CD4-positive, alpha-beta T cell treated with Interferon alpha-2 for 1 hour (primary cell): ENCODE data around the gene CHD3.
A peak's percentile ranks its signal among the peaks of the same experiment; 100 is the strongest.

Experiments
- DNase-seq, 2 donors: peaks; one replicate each; pipeline ENCODE4 v3.0.0-alpha.2; 2020 to 2022

Gene CHD3

DNA sequence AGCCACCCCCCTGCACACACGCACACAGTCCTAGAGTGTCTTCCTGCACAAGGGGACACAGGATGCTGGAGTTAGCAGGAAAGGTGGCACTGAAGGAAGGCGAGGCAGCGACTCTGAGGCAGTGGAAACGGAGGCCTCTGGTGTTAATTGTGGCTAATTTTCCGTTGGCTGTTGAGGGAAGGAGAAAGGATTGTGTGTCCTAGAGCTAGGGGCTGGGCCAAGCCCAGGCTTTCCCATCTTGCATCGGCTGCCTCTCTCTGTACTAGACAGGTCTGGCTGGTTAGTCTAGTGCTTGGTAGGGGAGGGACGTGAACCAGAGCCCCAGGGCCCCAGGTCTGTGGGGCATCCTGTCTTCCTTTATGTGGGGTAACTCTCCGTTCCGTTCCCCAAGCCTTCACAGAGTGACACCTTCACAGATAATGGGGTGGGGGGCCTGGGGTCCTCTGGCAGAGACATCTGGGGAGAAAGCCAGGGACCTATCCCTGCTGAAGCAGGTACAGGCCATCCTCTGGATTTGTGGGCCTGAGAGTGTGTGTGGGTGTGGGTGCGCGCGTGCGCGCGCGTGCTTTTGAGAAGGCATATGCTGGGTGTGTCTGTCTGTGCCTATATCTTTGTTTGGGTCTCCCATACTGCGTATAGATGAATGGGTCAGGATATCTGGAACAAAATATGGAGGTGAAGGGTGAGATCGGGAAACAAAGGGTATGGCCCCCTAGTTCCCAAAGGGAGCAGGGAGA, at the start of gene CHD3:
CHD3 (plus strand) TSS at position 606 of the 737 bp plus-strand sequence. CDS start 212 bp downstream, outside the sequence.
- DNase-seq = peak; percentile 15 to 39

DNA sequence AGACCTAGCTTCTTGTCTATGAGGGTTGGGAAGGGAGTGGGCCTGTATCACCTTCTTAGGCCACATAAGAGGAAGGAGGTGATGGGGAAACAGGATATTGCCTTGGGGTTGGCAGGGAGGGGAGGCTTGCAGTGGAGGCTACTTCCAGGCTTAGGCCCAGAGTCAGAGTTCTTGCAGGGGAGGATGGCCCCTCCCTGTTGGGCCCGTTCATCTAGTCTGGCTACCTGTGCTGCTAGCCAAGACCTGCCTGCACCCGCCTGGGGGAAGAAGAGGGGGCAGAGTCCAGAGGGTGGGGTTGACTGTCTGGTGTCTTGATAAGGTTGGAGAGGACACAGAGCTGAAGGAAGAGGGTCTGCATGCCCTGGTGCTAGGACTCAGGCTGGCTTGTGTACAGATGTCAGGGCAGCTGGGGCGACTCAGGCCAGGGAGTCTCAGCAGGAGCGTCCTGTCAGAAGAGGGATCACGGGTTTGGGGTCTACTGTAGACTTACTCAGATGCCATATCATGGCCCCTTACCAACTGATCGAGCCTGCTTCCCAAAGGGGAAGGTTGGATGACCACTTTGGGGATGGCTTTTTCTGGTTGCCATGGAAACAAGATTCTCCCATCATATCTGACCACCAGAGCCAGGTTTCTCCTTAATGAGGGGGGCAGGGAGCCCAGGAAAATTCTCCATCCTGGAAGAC, 49.3 kb upstream of the CHD3 start:
- DNase-seq = peak in 1 of 2 donors; percentile 21

DNA sequence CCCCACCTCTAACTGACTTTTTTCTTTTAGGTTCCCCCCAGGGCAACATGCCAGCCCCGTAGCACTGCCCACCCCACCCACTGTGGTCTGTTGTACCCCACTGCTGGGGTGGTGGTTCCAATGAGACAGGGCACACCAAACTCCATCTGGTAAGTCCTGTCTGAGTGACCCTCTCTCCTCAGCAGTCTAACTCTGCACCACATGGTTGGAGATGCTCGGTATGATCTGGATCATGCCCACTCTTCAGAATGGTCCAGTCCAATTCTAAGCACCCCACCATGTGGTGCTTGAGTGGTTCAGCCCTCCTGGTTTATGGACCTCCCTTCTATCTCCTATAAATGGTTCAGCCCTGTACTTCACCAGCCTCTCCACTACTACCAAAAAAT, 48.7 kb upstream of the CHD3 start:
- peak in 1 of 2 donors; percentile 47 for DNase-seq

DNA sequence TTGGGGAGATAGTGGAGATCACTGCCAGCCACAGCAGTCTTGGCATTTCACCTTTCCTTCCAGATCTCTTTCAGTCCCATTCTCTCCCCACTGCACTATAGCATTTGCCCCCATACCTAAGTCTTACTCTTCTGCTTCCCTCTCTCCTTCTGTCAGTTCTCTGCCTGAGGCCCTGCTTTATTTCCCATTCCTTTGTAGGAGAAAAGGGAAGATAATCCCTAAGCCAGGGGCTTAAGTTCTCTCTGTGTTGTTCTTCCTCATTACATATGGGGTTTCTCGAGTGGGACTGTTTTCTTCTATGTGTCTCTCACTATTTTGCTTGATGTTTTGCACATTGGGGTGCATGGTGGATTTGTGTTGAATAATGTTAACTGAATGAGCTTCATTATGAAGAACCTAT, 48.1 kb upstream of the CHD3 start:
- DNase-seq = no peak

DNA sequence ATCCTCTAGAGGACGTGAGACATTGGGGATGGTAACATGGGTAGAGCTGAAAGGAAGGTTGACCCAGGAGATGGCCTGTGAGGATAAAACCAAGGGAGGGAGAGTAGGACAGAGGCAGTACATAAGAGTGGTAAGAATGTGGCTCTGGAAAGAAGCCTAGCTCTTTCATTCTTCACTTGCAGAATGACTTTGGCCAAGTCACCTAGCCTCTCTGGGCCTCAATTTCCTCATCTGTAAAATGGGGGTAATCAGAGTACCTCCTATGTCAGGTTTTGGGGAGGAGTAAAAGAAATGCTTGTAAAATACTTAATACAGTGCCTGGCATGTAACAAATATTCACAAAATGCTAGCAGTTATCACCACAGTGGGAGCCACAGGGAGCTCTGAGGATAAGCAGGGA, 47.7 kb upstream of the CHD3 start:
- no peak for DNase-seq

DNA sequence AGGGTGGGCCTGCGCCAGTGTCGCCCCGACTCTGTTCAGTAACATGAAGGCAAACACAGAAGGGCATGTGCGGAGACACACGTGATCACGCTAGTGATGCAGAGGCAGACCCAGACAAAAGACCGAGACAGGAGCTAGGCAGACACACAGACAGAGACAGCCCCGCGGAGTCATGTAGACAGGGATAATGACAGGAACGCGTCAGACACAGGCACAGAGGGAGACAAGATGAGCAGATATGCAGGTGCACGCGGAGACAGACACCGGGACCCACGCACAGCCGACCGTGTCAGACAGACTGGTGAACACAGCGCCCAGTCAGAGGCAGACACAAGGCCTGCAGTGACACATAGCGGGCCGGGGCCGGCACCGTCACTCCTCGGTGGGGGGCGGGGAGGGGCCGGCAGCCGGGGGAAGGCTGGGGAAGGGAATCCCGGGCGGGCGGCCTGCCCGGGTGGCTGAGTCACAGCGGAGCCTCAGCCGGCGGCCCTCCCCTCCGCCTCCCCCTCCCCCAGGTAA, 47.1 kb upstream of the CHD3 start:
- DNase-seq = peak; percentile 93

DNA sequence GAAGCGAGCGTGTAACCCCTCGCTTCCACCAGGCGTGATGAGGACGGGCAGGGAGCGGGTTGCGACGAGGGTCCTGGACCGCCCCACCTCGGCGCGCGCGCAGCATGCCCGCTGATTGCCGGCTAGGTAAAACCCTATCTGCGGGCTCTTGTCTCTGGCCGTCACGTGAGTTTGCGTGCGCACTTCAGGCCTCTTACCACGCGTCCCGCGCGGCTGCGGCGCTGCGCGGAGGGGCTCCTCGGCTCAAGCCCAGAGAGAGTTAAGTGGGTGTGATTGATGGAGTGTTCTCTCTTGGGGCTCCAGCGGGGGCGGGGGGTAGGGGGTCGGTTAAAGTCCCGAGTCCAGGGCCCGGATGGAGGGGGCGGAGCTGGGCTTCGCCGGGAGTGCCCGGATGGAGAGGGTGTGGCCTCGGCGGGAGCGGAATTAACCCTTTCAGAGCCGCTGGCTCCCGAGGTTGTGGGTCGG, 46.6 kb upstream of the CHD3 start:
- peak; percentile 83 to 86 for DNase-seq

DNA sequence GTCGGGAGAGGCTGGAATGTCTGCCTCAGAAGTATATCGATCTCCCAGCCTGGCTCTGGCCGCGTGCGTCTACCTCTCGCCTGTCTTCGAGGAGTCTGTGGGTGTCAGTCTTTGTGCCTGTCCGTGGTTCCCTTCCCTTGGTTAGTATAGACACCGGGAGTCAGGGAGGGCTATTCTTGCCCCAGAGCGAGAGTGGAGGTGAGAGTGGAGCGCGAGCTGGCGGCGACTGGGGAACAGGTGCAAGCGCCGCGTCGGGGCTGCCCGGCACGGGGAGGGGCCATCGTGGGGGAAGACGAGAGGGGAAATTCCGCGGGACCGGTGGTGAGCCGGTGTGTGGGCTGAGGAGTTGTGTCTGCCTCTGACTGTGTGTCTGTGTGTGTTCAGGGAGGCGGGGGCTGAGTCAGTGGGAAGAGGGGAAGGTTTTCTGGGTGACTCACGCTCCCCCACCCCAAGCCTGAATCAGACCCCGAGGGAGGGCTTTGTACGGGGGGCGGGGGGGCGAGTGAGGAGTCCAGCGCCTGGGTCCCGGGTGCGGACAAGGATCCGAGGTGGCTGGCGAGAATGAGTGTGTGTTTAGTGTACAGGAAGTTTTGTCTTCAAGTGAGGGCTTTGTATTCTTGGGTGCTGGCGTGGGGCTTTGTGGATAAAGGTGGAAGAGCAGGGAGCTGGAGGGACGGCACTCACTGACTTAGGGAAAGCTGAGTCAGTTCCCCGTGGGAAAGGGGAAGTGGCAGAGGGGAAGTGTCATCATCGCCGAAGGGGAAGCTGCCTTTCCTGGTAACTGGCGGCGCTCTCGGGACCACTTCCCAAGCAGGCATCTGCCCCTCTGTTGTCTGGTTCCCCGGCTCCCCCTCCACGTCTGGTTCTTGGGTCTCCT, 46.0 kb upstream of the CHD3 start:
- DNase-seq = peak; percentile 98

DNA sequence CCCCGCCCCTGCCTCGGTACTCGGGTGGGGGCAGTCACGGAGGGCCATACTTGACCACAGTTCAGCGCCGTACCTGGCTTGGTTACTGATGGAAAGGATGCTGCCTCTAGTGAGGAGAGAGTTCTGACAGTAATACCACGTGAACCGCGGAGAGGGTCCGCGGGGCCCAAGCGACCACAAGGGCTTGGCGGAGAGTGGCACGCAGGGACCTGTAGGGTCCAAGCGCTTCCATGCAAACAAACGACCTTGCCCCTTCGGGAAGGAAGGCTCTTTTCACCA, 45.4 kb upstream of the CHD3 start:
- DNase-seq = no peak

DNA sequence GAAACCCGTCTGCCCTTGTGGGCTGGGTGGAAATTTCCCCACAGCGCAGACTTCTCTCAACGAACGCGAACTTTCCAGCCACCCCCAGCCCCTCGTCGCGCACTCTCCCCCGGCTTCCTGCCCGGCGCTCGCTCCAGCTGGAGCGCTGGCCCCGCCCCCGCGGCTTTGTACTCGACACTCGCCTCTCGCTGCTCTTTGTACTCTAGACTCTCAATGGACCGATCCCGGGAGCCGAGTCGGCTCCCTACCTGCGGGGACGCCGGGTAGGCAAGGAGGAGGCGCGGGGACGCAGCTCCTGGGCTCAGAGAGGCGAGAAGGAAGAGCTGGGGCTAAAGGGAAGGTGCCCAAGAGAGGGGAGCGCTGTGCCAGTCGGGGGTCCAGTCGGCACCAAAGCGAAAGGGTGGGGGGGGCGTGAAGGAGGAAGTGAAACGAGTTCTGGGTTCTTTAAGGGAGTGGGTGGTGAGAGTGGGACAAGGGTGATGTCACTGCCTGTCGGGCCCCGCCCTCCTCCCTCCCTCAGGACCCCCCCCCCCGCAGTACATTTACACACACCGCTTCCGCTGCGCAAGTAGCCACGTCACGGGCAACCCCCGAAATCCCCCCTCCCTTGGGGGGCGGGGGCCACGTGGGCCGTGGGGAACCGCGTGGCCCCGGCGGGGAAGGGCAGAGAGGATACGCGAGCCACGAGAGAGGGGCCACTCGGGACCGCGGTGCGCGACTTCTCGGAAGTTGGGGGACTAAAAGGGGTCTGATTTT, 44.9 kb upstream of the CHD3 start:
- DNase-seq = peak; percentile 96

DNA sequence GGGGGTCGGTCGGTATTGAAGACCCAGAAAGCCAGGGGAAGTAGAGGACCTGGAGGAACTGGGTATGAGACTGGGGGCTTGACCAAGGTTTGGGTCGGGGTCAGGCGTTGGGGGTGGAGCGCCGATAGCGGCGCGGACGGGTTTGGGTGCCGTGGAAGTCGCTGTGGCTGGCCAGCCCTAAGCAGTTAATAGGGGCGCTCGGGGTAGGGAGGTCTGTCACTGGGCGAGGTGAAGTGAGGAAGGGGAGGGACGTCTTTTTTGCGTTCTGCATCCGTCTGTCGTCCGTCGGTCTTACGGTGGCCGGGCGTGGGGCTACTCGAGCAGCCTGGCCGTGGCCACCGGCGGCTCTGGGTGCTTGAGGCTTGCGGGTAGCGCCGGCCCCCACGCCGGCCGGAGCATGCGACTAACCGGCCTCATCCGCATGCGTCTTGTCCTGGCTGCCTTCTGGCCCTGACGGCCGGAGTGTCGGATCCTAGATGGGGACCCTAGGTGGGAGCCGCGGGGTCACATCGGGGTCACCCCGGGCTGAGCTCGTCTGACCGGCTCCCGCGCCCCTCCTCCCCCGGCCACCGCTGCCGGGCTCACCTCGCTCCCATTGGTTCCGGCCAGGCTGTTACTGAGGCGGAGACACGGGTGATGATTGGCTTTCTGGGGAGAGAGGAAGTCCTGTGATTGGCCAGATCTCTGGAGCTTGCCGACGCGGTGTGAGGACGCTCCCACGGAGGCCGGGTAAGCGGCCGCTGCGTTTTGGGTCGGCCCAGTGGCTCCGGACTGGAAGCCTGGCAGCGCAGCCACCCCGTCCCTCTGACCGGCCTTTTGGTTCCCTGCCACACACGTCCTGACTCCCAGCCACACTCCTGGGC, 44.1 kb upstream of the CHD3 start:
- peak; percentile 92 for DNase-seq

DNA sequence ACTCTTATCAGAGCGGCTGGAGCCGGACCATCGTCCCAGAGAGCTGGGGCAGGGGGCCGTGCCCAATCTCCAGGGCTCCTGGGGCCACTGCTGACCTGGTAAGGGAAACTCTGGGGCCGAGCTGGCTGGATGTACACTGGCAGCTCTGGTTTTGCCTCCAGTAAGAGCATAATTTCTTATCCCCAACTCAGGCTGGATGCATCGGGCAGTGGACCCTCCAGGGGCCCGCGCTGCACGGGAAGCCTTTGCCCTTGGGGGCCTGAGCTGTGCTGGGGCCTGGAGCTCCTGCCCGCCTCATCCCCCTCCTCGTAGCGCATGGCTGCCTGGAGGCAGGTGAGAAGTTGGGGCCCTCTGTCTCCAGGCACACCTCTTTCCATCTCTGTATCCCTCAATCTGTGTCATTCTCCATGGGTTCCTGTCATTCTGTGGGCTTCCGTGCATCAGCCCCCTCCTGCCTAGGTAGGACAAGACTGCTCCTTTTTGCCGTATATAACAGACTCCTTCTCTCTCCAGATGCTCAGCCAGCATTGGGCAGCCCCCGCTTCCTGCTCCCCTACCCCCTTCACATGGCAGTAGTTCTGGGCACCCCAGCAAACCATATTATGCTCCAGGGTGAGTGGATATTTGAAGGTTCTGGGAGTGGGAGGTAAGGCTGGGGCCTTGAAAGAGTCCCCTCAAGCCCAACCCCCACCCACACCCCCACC, 43.1 kb upstream of the CHD3 start:
- no peak for DNase-seq

DNA sequence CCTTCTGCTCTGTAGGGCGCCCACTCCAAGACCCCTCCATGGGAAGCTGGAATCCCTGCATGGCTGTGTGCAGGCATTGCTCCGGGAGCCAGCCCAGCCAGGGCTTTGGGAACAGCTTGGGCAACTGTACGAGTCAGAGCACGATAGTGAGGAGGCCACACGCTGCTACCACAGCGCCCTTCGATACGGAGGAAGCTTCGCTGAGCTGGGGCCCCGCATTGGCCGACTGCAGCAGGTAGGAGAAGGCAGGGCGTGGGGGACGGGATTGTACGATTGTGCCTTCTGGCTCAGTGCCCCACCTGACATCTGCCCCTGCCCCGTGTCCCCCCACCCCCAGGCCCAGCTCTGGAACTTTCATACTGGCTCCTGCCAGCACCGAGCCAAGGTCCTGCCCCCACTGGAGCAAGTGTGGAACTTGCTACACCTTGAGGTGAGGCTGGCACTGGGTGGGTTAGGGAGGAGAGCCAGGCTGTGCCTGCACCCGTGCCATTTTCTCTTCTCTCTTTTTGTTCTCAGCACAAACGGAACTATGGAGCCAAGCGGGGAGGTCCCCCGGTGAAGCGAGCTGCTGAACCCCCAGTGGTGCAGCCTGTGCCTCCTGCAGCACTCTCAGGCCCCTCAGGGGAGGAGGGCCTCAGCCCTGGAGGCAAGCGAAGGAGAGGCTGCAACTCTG, 42.4 kb upstream of the CHD3 start:
- no peak for DNase-seq

DNA sequence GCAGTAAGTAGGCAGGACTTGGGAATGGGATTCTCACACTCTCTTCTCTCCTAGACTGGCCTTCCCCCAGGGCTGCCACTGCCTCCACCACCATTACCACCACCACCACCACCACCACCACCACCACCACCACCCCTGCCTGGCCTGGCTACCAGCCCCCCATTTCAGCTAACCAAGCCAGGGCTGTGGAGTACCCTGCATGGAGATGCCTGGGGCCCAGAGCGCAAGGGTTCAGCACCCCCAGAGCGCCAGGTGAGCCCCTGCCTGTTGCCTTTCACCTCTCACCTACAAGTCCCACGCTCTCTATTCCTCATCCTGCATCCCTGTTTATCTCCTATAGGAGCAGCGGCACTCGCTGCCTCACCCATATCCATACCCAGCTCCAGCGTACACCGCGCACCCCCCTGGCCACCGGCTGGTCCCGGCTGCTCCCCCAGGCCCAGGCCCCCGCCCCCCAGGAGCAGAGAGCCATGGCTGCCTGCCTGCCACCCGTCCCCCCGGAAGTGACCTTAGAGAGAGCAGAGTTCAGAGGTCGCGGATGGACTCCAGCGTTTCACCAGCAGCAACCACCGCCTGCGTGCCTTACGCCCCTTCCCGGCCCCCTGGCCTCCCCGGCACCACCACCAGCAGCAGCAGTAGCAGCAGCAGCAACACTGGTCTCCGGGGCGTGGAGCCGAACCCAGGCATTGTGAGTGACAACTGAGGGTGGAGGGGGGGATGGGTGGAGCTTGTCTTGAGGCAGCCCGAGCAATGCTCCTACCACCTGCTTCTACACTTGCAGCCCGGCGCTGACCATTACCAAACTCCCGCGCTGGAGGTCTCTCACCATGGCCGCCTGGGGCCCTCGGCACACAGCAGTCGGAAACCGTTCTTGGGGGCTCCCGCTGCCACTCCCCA, 41.6 kb upstream of the CHD3 start:
- DNase-seq = peak in 1 of 2 donors; percentile 26

DNA sequence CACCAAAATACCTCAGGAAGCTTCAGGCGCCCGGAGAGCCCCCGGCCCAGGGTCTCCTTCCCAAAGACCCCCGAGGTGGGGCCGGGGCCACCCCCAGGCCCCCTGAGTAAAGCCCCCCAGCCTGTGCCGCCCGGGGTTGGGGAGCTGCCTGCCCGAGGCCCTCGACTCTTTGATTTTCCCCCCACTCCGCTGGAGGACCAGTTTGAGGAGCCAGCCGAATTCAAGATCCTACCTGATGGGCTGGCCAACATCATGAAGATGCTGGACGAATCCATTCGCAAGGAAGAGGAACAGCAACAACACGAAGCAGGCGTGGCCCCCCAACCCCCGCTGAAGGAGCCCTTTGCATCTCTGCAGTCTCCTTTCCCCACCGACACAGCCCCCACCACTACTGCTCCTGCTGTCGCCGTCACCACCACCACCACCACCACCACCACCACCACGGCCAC, 40.4 kb upstream of the CHD3 start:
- DNase-seq = peak in 1 of 2 donors; percentile 23

DNA sequence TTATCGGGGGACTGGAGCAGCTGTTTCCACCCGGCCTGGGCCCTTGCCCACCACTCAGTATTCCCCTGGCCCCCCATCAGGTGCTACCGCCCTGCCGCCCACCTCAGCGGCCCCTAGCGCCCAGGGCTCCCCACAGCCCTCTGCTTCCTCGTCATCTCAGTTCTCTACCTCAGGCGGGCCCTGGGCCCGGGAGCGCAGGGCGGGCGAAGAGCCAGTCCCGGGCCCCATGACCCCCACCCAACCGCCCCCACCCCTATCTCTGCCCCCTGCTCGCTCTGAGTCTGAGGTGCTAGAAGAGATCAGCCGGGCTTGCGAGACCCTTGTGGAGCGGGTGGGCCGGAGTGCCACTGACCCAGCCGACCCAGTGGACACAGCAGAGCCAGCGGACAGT, 39.9 kb upstream of the CHD3 start:
- no peak for DNase-seq

DNA sequence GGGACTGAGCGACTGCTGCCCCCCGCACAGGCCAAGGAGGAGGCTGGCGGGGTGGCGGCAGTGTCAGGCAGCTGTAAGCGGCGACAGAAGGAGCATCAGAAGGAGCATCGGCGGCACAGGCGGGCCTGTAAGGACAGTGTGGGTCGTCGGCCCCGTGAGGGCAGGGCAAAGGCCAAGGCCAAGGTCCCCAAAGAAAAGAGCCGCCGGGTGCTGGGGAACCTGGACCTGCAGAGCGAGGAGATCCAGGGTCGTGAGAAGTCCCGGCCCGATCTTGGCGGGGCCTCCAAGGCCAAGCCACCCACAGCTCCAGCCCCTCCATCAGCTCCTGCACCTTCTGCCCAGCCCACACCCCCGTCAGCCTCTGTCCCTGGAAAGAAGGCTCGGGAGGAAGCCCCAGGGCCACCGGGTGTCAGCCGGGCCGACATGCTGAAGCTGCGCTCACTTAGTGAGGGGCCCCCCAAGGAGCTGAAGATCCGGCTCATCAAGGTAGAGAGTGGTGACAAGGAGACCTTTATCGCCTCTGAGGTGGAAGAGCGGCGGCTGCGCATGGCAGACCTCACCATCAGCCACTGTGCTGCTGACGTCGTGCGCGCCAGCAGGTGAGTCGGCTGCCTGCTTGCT, 39.3 kb upstream of the CHD3 start:
- peak in 1 of 2 donors; percentile 19 for DNase-seq

DNA sequence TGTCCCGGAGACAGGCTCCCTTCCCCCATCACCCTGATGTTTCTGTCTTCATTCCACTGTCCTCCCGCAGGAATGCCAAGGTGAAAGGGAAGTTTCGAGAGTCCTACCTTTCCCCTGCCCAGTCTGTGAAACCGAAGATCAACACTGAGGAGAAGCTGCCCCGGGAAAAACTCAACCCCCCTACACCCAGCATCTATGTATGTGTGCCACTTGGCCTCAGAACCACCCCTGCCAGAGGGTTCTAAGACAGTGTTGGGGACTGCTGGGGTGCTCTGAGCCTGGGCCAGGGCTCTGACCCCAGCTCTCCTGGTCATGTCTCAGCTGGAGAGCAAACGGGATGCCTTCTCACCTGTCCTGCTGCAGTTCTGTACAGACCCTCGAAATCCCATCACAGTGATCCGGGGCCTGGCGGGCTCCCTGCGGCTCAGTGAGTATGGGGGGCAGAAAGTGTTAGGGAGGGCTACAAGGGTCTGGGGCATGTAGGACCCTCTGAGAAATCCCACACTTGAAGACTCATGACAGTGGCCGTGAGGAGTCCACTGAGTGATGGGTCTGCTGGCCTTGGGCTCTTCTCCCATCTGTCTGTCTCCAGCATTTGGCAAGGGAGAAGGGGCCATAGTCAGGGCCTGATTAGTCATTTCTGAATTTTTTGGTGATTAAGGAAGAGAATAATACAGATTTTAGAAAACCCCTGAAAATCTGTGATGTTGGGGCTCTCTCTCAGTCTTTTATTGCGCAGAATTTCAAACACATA, 38.7 kb upstream of the CHD3 start:
- no peak for DNase-seq
